Breast epithelium (tissue), 4 donors: Measurements from ENCODE around the gene ARHGEF4. TPM values are rescaled to one million over a fixed set of nuclear protein-coding genes. Genes with fewer than 3 reads are reported as not detected.

Source experiments
- DNase-seq, 2 donors: peaks; one replicate each; pipeline ENCODE4 v3.0.0-alpha.2; 2019; ENCODE audit warnings: low spot score in 2 of 2
- H3K27ac ChIP-seq, 2 donors: fragments of 200-600 bp; sonication (generic) in 1 of 2; one replicate each; pipeline ENCODE4 v1.5.1; 2016 to 2019; ENCODE audit warnings: mild to moderate bottlenecking in 1 of 2
- H3K27me3 ChIP-seq, 2 donors: fragments of 200-600 bp; sonication (generic) in 1 of 2; one replicate each; pipeline versions ENCODE4 v1.5.1 to v1.6.0; 2017 to 2019; ENCODE audit warnings: control low read depth in 1 of 2, mild to moderate bottlenecking in 1 of 2
- H3K36me3 ChIP-seq: fragments of 200-600 bp; one replicate; pipeline ENCODE4 v1.5.1; 2019
- H3K4me1 ChIP-seq, 2 donors: fragments of 200-600 bp; sonication (generic); one replicate each; pipeline ENCODE4 v1.5.1; 2016 to 2019; ENCODE audit warnings: control low read depth in 1 of 2
- H3K4me3 ChIP-seq, 3 donors: fragments of 200-600 bp; sonication (generic); 1 replicate in 2 of 3; 2 replicates in 1 of 3; pipeline ENCODE4 v1.5.1; 2016 to 2019; ENCODE audit warnings: mild to moderate bottlenecking in 3 of 3, moderate library complexity in 2 of 3
- H3K9me3 ChIP-seq, 2 donors: fragments of 200-600 bp; sonication (generic) in 1 of 2; one replicate each; pipeline ENCODE4 v1.5.1; 2016 to 2019; ENCODE audit warnings: control low read depth in 1 of 2
- POLR2A ChIP-seq: fragments of 450-650 bp; IDR thresholded peaks from one replicate; pipeline ENCODE4 v1.6.1; 2016; ENCODE audit warnings: antibody characterized with exemption, mild to moderate bottlenecking, moderate library complexity
- POLR2AphosphoS5 ChIP-seq, 3 donors: sonication (generic); formaldehyde crosslinking; IDR thresholded peaks; one replicate each; pipeline ENCODE4 v1.6.1; 2017; ENCODE audit warnings: antibody characterized with exemption in 3 of 3
- intact Hi-C: fragments of 100-400 bp; cut with DNase I; formaldehyde crosslinking; loops from one replicate; pipeline ENCODE4 v1.15.1; 2023; ENCODE audit warnings: low total_unique reads
- total RNA-seq, 3 donors: library from RNA; depleted of rRNA; stranded (reverse); fragments of >200 nt; gene quantifications; one replicate each; pipeline ENCODE4 v1.1.0, GENCODE V29; 2016
- TF ChIP-seq, protein P1 (sequence below), 3 donors: fragments of 450-650 bp; IDR thresholded peaks; one replicate each; pipeline ENCODE4 v1.5.1; 2016 to 2017; ENCODE audit warnings: antibody characterized with exemption in 3 of 3, mild to moderate bottlenecking in 3 of 3, moderate library complexity in 3 of 3

The ARHGEF4 gene
- total RNA-seq, 3 donors from 2014 or later: 7.5 to 10.1 (median 8.0) TPM

DNA sequence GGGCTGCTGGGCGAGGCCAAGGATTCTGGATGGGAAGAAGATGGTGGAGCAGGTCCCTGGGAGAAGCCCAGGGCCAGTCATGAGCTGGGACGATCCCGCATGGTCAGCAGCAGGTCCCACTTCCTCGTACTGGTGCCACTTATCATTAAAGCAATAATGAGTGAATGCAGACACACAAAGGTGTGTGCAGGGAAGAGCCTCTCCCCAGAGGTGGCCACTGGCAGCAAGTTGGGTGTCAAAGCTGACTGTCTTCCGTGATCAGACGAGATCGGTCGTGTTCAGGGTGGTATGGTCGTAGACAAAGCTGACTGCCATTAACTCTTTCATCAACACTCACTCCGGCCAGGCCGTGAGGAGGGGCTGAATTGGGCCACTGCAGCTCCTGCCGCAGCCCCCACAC lies 10.3 kb upstream of the ARHGEF4 start:
- intact Hi-C loops: no loop called here
- Histone ChIP-seq H3K27me3 (no peaks in the 10 kb centered on the region), H3K4me1 (no peaks in the 10 kb centered on the region), H3K36me3 (no peaks in the 10 kb centered on the region), H3K4me3 (no peak overlapping the region), H3K9me3 (no peaks in the 10 kb centered on the region), H3K27ac (no peak overlapping the region)
- DNase-seq: no peak
- TF ChIP-seq POLR2A (no peak), POLR2AphosphoS5 (IDR thresholded peaks at IDR 0.05) (no peak)

DNA sequence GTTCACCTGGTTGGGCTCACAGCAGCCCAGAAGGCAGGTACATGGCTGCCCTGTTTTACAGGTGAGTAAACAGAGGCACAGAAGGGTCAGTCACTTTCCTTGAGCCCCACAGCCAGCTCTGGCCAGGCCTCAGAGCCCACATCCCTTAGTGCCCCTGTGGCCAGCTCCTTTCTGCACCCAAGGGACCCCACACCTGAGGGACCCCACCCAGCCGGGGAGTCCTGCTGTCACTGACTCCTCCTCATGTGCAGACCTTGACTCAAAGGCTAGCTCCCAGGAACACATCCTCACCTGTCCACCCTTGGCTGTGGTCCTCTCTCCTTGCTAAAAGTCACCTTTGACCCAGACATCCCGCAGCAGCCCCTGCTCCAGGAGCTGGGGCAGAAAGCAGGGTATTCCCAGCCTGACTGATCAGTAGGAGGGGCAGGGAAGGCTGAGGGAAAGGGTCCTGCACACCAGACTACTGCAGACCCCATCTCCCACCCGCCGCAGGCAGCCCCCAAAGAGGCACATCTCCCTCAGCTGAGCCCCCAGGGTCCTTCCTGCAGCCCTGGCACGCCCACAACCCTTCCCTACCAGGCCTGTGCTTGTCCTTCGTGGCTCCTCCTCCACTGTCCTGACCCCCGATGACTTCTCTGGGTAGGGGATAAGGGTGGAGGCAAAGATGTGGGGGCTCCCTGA lies 9.8 kb upstream of the ARHGEF4 start:
- intact Hi-C loops: no loop called here
- H3K4me3 ChIP-seq: no peak overlapping the region
- peaks cover 0 to 2% of the 10 kb centered on the region in 2 donors for H3K27me3 ChIP-seq
- no peak overlapping the region for H3K27ac ChIP-seq
- no peaks in the 10 kb centered on the region for H3K36me3 ChIP-seq
- H3K4me1 ChIP-seq: no peaks in the 10 kb centered on the region
- H3K9me3 ChIP-seq: no peaks in the 10 kb centered on the region
- TF ChIP-seq POLR2AphosphoS5 (IDR thresholded peaks at IDR 0.05): no peak
- TF ChIP-seq POLR2A: no peak
- TF ChIP-seq, protein P1, sequence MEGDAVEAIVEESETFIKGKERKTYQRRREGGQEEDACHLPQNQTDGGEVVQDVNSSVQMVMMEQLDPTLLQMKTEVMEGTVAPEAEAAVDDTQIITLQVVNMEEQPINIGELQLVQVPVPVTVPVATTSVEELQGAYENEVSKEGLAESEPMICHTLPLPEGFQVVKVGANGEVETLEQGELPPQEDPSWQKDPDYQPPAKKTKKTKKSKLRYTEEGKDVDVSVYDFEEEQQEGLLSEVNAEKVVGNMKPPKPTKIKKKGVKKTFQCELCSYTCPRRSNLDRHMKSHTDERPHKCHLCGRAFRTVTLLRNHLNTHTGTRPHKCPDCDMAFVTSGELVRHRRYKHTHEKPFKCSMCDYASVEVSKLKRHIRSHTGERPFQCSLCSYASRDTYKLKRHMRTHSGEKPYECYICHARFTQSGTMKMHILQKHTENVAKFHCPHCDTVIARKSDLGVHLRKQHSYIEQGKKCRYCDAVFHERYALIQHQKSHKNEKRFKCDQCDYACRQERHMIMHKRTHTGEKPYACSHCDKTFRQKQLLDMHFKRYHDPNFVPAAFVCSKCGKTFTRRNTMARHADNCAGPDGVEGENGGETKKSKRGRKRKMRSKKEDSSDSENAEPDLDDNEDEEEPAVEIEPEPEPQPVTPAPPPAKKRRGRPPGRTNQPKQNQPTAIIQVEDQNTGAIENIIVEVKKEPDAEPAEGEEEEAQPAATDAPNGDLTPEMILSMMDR (IDR thresholded peaks at IDR 0.05): no peak
- DNase-seq: no peak

DNA sequence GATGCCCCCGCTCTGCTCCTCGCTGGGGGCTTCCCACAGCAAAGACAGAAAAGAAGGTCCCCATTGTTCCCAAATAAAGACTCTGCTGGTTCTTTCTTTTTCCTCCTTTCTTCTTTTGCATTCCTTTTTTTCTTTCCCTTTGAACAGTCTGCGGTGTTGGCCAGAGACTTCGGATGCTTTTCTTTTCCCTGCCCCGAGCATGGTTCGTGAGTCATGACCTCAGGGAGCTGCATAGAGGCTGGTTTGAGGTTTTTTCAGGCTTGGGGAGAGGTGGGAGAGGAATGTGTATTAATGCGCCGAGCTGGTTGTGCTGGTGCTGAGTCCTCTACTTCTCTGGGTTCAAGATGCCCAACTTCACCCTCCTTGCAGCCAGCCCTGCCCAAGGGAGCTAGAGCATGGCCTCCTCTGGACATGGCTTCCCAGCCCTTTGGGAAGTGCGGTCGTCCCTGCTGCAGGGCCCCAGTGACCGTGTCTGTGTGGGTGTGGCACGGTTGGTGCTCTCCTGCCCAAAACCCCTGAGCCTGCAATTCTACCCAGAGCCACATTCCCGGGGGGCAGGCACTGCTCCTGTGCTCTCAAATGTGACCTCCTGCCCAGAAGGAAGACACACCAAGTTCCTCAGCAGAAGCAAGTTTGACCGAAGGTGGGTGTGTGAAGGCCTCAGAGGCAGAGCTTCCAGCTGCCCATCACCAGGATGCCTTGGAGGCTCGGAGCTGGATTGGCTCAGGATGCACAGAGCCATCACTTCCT lies 9.0 kb upstream of the ARHGEF4 start:
- H3K27me3 ChIP-seq: peaks cover 0 to 8% of the 10 kb centered on the region in 2 donors
- intact Hi-C loops: no loop called here
- no peak overlapping the region for H3K27ac ChIP-seq
- no peaks in the 10 kb centered on the region for H3K9me3 ChIP-seq
- no peak overlapping the region for H3K4me3 ChIP-seq
- TF ChIP-seq, protein P1 (IDR thresholded peaks at IDR 0.05): no peak
- TF ChIP-seq POLR2AphosphoS5 (IDR thresholded peaks at IDR 0.05) (no peak), POLR2A (no peak)
- no peaks in the 10 kb centered on the region for H3K4me1 ChIP-seq
- DNase-seq: no peak
- H3K36me3 ChIP-seq: no peaks in the 10 kb centered on the region

DNA sequence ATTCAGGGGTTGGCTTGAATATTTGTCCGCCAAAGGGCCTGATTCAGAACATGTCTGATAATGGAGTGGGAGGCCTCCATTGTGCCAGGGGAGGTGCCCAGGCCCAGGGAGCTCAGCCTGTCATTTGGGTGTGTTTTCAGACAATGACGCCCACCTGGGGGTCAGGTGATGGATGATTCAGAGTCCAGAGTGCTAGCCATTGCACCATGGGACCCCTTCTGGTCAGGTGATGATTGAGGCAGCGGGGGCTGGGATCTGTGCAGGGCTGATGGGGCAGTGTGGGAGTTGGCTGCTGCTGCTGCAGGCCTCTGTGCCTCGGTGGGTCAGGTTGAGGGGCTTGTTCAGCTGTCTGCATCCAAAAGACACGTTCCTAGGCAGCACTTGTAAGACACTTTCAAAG lies 8.3 kb upstream of the ARHGEF4 start:
- TF ChIP-seq POLR2A (no peak), POLR2AphosphoS5 (IDR thresholded peaks at IDR 0.05) (no peak)
- TF ChIP-seq, protein P1 (IDR thresholded peaks at IDR 0.05): no peak
- H3K4me1 ChIP-seq: no peaks in the 10 kb centered on the region
- intact Hi-C loops: no loop called here
- peaks cover 0 to 8% of the 10 kb centered on the region in 2 donors for H3K27me3 ChIP-seq
- no peaks in the 10 kb centered on the region for H3K36me3 ChIP-seq
- H3K27ac ChIP-seq: no peak overlapping the region
- H3K4me3 ChIP-seq: no peak overlapping the region
- H3K9me3 ChIP-seq: no peaks in the 10 kb centered on the region
- DNase-seq: no peak

DNA sequence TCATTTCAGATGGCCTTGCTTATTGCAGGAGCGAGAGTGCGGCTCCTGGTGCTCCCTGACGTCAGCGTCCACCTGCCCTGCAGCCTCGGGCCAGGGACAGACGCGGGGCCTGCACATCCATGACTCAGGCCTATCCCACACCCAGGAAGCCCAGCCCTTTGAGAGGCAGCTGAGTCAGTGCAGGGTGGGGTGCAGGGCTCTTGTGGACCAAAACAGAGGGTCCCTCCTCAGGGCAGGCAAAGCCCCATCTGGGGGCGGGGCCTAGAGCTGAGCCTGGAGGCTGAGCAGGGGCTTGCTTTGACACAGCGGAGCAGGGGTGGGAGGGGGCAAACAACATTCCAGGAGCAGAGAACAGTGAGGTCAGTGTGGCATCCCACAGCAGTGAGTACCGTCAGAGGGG lies 7.7 kb upstream of the ARHGEF4 start:
- Histone ChIP-seq H3K27me3 (peaks cover 0 to 8% of the 10 kb centered on the region in 2 donors), H3K9me3 (no peaks in the 10 kb centered on the region), H3K36me3 (no peaks in the 10 kb centered on the region), H3K27ac (no peak overlapping the region), H3K4me3 (no peak overlapping the region), H3K4me1 (no peaks in the 10 kb centered on the region)
- intact Hi-C loops: no loop called here
- no peak for DNase-seq
- TF ChIP-seq, protein P1 (IDR thresholded peaks at IDR 0.05): no peak
- TF ChIP-seq POLR2AphosphoS5 (IDR thresholded peaks at IDR 0.05) (no peak), POLR2A (no peak)
